ENCODE data around the gene PARP14.

GRCh38 chr3:122766430-122766829 lies 85.8 kb downstream of the PARP14 start:
- TF ChIP-seq POLR2A (IDR thresholded peaks at IDR 0.05) (no peak), CTCF (IDR thresholded peaks at IDR 0.05) (no peak)

All from breast epithelium (tissue), 3 donors.